Liver (tissue), 9 donors: Measurements from ENCODE around the gene ABCA3. TPM values are rescaled to one million over a fixed set of nuclear protein-coding genes. Genes with fewer than 3 reads are reported as not detected.

Experiments
- DNase-seq: peaks from one replicate; pipeline ENCODE4 v3.0.0-alpha.2; 2017; ENCODE audit warnings: low spot score
- H3K27ac ChIP-seq, 2 donors: one replicate each; pipeline ENCODE4 v1.7.0; 2013; ENCODE audit warnings: inconsistent platforms in 2 of 2, low read length in 2 of 2, control low read depth in 1 of 2, low read depth in 1 of 2, mild to moderate bottlenecking in 1 of 2
- H3K27me3 ChIP-seq, 4 donors: one replicate each; pipeline versions ENCODE4 v1.6.1 to v1.7.0; 2013; ENCODE audit warnings: low read length in 3 of 4, inconsistent platforms in 1 of 4, mild to moderate bottlenecking in 1 of 4, moderate library complexity in 1 of 4; ENCODE audit not compliant: control insufficient read depth in 4 of 4, insufficient read depth in 4 of 4
- H3K36me3 ChIP-seq, 4 donors: one replicate each; pipeline versions ENCODE4 v1.6.1 to v1.7.0; 2013; ENCODE audit warnings: low read length in 3 of 4, mild to moderate bottlenecking in 3 of 4, low read depth in 1 of 4, moderate library complexity in 1 of 4; ENCODE audit not compliant: control insufficient read depth in 4 of 4, insufficient read depth in 3 of 4
- H3K4me1 ChIP-seq, 4 donors: one replicate each; pipeline versions ENCODE4 v1.6.1 to v1.7.0; 2013; ENCODE audit warnings: low read length in 3 of 4, mild to moderate bottlenecking in 3 of 4, moderate library complexity in 1 of 4; ENCODE audit not compliant: control insufficient read depth in 4 of 4, insufficient read depth in 4 of 4
- H3K4me3 ChIP-seq, 3 donors: one replicate each; pipeline versions ENCODE4 v1.6.1 to v1.7.0; 2013; ENCODE audit warnings: low read length in 3 of 3, control low read depth in 1 of 3, low read depth in 1 of 3, mild to moderate bottlenecking in 1 of 3
- H3K9ac ChIP-seq, 2 donors: one replicate each; pipeline ENCODE4 v1.7.0; 2013; ENCODE audit warnings: low read length in 2 of 2, mild to moderate bottlenecking in 2 of 2, moderate library complexity in 2 of 2, control low read depth in 1 of 2, low read depth in 1 of 2
- H3K9me3 ChIP-seq, 4 donors: one replicate each; pipeline versions ENCODE4 v1.6.1 to v1.7.0; 2013; ENCODE audit warnings: low read length in 3 of 4; ENCODE audit not compliant: control insufficient read depth in 4 of 4
- CTCF ChIP-seq: fragments of 150-350 bp; IDR thresholded peaks from 2 replicates; pipeline ENCODE4 v1.5.1; 2017; ENCODE audit warnings: improper control_type of control experiment, low read depth, low read length; ENCODE audit not compliant: missing input control
- EGR1 ChIP-seq, 2 donors: IDR thresholded peaks; 2 replicates each; pipeline ENCODE4 v1.6.1; 2016 to 2018; ENCODE audit warnings: antibody characterized with exemption in 2 of 2, low read depth in 2 of 2
- FOXA1 ChIP-seq: IDR thresholded peaks from 2 replicates; pipeline ENCODE4 v1.6.1; 2016; ENCODE audit warnings: antibody characterized with exemption
- FOXA2 ChIP-seq: IDR thresholded peaks from 2 replicates; pipeline ENCODE4 v1.6.1; 2016; ENCODE audit warnings: antibody characterized with exemption
- GABPA ChIP-seq, 2 donors: IDR thresholded peaks in 1 of 2; conservative IDR thresholded peaks in 1 of 2; 2 replicates each; pipeline ENCODE4 v1.6.1; 2016; ENCODE audit warnings: antibody characterized with exemption in 2 of 2, mild to moderate bottlenecking in 1 of 2, moderate library complexity in 1 of 2
- HNF4A ChIP-seq, 2 donors: conservative IDR thresholded peaks; 2 replicates each; pipeline ENCODE4 v1.6.1; 2016; ENCODE audit warnings: antibody characterized with exemption in 2 of 2, mild to moderate bottlenecking in 2 of 2
- HNF4G ChIP-seq: IDR thresholded peaks from 2 replicates; pipeline ENCODE4 v1.6.1; 2016; ENCODE audit warnings: antibody characterized with exemption
- JUND ChIP-seq, 2 donors: IDR thresholded peaks; 2 replicates each; pipeline ENCODE4 v1.6.1; 2016; ENCODE audit warnings: antibody characterized with exemption in 2 of 2
- NR2F2 ChIP-seq: IDR thresholded peaks from 2 replicates; pipeline ENCODE4 v1.6.1; 2016; ENCODE audit warnings: antibody characterized with exemption
- RAD21 ChIP-seq, 2 donors: IDR thresholded peaks; 2 replicates each; pipeline ENCODE4 v1.6.1; 2016; ENCODE audit warnings: antibody characterized with exemption in 2 of 2, mild to moderate bottlenecking in 2 of 2
- REST ChIP-seq: IDR thresholded peaks from 2 replicates; pipeline ENCODE4 v1.6.1; 2016; ENCODE audit warnings: antibody characterized with exemption, mild to moderate bottlenecking
- SP1 ChIP-seq: IDR thresholded peaks from 2 replicates; pipeline ENCODE4 v1.6.1; 2018; ENCODE audit warnings: antibody characterized with exemption, mild to moderate bottlenecking
- TAF1 ChIP-seq: conservative IDR thresholded peaks from 2 replicates; pipeline ENCODE4 v1.6.1; 2016; ENCODE audit warnings: antibody characterized with exemption, mild to moderate bottlenecking
- YY1 ChIP-seq: IDR thresholded peaks from 2 replicates; pipeline ENCODE4 v1.6.1; 2016; ENCODE audit warnings: antibody characterized with exemption, mild to moderate bottlenecking
- ZBTB33 ChIP-seq: IDR thresholded peaks from 2 replicates; pipeline ENCODE4 v1.6.1; 2016; ENCODE audit warnings: antibody characterized with exemption
- WGBS: extraction: QIAGEN DNeasy Blood & Tissue Kit; methylation state at CpG from one replicate; pipeline ENCODE4 v1.1.7; 2013; 5-methylcytosine and 5-hydroxymethylcytosine counted together
- polyA plus RNA-seq, 2 donors: library from polyadenylated mRNA; stranded (reverse) in 1 of 2; unstranded in 1 of 2; fragments of 200-250 nt in 1 of 2; fragments of >200 nt in 1 of 2; fragmentation: Nextera tagmentation in 1 of 2; extraction: Ambion mirVana in 1 of 2; gene quantifications; one replicate each; pipeline versions ENCODE4 v1.2.1 to v1.2.3, GENCODE V29; 2013 to 2015
- total RNA-seq, 2 donors: library from RNA; depleted of rRNA; stranded (reverse); fragments of >200 nt; gene quantifications; one replicate each; pipeline ENCODE4 v1.2.3, GENCODE V29; 2014
- TF ChIP-seq, protein P1 (sequence below): IDR thresholded peaks from 2 replicates; pipeline ENCODE4 v1.6.1; 2016; ENCODE audit warnings: antibody characterized with exemption
- TF ChIP-seq, protein P2 (sequence below): IDR thresholded peaks from 2 replicates; pipeline ENCODE4 v1.6.1; 2016; ENCODE audit warnings: antibody characterized with exemption
- donor health status: healthy.
- donor health status: healthy.
- donor health status: healthy.
- donor health status: healthy.
- donor health status: healthy.

The ABCA3 gene
- total and polyA plus RNA-seq, 4 donors: 0.47 to 1.1 (median 0.77) TPM

DNA sequence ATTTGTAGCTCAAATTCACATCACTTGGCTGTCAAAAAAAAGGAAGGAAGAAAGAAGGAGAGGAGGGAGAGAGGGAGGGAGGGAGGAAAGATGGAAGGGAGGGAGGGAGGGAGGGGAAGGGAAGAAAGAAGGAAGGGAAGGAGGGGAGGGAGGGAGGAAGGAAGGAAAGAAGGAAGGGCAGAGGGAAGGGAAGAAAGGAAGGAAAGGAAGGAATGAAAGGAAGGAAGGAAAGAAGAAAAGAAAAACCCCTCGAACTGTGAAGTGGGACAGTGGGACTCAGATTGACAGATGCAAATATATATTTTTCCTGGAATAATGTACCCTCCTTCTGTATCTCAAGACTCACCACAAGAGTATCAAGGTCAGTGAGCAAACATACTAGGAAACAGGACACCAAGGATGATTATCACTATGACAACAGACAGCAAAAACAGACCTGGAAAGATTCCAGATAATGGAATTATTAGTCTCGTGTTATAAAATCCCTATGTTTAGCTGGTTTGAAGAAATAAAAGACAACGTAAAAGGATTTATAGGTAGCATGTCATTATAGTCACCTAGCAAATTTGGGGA, 24.2 kb upstream of the ABCA3 start:
- WGBS: 29% methylated on average over 3 of the region's 3 CpGs

More for the DNA sequence above, 24.2 kb upstream of the ABCA3 start:
- H3K36me3 ChIP-seq: no peaks in the 10 kb centered on the region
- DNase-seq: no peak
- no peak overlapping the region for H3K9ac ChIP-seq
- no peaks in the 10 kb centered on the region for H3K4me1 ChIP-seq
- H3K27me3 ChIP-seq: no peaks in the 10 kb centered on the region
- no peak overlapping the region for H3K4me3 ChIP-seq
- no peak overlapping the region for H3K27ac ChIP-seq
- no peaks in the 10 kb centered on the region for H3K9me3 ChIP-seq
- no peak for TF ChIP-seq HNF4A (conservative IDR thresholded peaks at IDR 0.05)
- TF ChIP-seq, protein P1, sequence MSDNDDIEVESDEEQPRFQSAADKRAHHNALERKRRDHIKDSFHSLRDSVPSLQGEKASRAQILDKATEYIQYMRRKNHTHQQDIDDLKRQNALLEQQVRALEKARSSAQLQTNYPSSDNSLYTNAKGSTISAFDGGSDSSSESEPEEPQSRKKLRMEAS: no peak
- TF ChIP-seq HNF4G: no peak
- no peak for TF ChIP-seq TAF1
- no peak for TF ChIP-seq GABPA (IDR thresholded peaks at IDR 0.05 in 1 of 2, conservative IDR thresholded peaks at IDR 0.05 in 1 of 2)
- TF ChIP-seq RAD21 (IDR thresholded peaks at IDR 0.05): no peak
- no peak for TF ChIP-seq SP1
- no peak for TF ChIP-seq CTCF
- no peak for TF ChIP-seq JUND (IDR thresholded peaks at IDR 0.05)
- no peak for TF ChIP-seq YY1
- no peak for TF ChIP-seq FOXA2
- TF ChIP-seq, protein P2, sequence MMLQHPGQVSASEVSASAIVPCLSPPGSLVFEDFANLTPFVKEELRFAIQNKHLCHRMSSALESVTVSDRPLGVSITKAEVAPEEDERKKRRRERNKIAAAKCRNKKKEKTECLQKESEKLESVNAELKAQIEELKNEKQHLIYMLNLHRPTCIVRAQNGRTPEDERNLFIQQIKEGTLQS: no peak
- no peak for TF ChIP-seq FOXA1
- TF ChIP-seq REST: no peak
- no peak for TF ChIP-seq NR2F2
- no peak for TF ChIP-seq EGR1 (IDR thresholded peaks at IDR 0.05; ENCODE audit: low read depth in 2 of 2)
- TF ChIP-seq ZBTB33: no peak
